GM23338 (cell line): ENCODE data around the gene VASN.

ENCODE experiments used
- CREB1 ChIP-seq: fragments of 250-450 bp; sonication (Bioruptor Pico); IDR thresholded peaks from 2 replicates; pipeline ENCODE4 v1.5.0; 2020; ENCODE audit warnings: low read depth, mild to moderate bottlenecking, moderate library complexity
- CTCF ChIP-seq, 2 experiments: fragments of 200-600 bp in 1 of 2; sonication (generic) in 1 of 2; conservative IDR thresholded peaks; 2 replicates each; pipeline versions ENCODE4 v1.5.1 to v1.6.1; 2016 to 2017; ENCODE audit warnings: antibody characterized with exemption in 2 of 2, low read depth in 2 of 2, mild to moderate bottlenecking in 2 of 2, moderate library complexity in 1 of 2
- EZH2 ChIP-seq: fragments of 200-600 bp; sonication (generic); IDR thresholded peaks from one replicate; pipeline ENCODE4 v1.8.0; 2017; ENCODE audit warnings: antibody characterized with exemption, mild to moderate bottlenecking, low read depth; ENCODE audit not compliant: unreplicated experiment
- JUNB ChIP-seq: IDR thresholded peaks from one replicate; pipeline ENCODE4 v1.6.1; 2016; ENCODE audit warnings: antibody characterized with exemption; ENCODE audit not compliant: unreplicated experiment
- NANOG ChIP-seq: IDR thresholded peaks from 2 replicates; pipeline ENCODE4 v1.6.1; 2016; ENCODE audit warnings: antibody characterized with exemption, borderline replicate concordance
- POLR2AphosphoS5 ChIP-seq: IDR thresholded peaks from 2 replicates; pipeline ENCODE4 v1.6.1; 2016; ENCODE audit warnings: antibody characterized with exemption, low read depth
- REST ChIP-seq: IDR thresholded peaks from one replicate; pipeline ENCODE4 v1.6.1; 2018; ENCODE audit warnings: antibody characterized with exemption; ENCODE audit not compliant: unreplicated experiment

- TF ChIP-seq CTCF (conservative IDR thresholded peaks at IDR 0.05; ENCODE audit: low read depth in 2 of 2) (no peak), EZH2 (no peak), NANOG (no peak), REST (no peak), POLR2AphosphoS5 (no peak), JUNB (no peak), CREB1 (CRISPR knock-in tag) (no peak)
Measured at GRCh38 chr16:4365014-4365406, 6.6 kb upstream of the VASN start.
